GM19463 (cell line): ENCODE data around the gene TESK2.
A peak's percentile ranks its signal among the peaks of the same experiment; 100 is the strongest.
"Not testable (repeated sequence)": the region's sequence is repeated elsewhere in the genome, so short reads cannot be mapped to it uniquely, and the experiment has no call there.

ENCODE experiments used
- ATAC-seq: cut with Tn5 transposase; IDR thresholded peaks from one replicate; pipeline ENCODE4 v1.9.1; 2021; ENCODE audit warnings: mild to moderate bottlenecking, moderate library complexity; ENCODE audit not compliant: unreplicated experiment

Gene TESK2

DNA sequence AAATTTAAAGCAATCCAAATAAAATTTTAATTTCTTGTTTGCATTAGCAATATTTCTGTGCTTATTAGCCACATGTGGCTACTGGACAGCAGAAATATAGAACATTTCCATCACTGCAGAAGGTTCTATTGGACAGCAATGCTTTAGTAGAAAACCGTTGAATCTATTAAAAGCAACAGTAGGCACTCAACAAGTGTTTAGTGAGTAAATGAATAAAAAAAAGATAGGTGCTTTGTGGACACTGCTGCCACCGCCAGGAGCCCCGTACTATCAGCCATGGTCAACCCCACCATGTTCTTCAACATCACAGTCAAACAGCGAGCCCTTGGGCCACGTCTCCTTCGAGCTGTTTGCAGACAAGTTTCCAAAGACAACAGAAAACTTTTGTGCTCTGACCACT, 76.2 kb downstream of the TESK2 start:
- no peak for ATAC-seq

DNA sequence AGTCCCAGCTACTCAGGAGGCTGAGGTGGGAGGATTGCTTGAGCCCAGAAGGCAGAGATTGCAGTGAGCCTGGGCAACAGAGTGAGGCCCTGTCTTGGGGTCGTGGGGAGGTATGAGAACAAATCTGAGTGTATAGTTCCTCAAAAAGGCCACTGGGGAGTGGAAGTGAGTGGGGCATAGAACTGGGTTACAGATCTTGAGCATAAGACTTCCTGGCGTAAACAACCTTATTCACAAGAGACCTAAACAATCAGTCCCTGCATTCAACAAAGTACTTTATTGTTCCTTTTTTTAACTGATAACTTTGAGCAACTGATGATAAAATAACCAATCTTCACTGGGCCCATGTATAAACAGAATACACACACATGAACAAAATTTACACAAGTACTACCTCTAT, 78.1 kb downstream of the TESK2 start:
- no peak for ATAC-seq

DNA sequence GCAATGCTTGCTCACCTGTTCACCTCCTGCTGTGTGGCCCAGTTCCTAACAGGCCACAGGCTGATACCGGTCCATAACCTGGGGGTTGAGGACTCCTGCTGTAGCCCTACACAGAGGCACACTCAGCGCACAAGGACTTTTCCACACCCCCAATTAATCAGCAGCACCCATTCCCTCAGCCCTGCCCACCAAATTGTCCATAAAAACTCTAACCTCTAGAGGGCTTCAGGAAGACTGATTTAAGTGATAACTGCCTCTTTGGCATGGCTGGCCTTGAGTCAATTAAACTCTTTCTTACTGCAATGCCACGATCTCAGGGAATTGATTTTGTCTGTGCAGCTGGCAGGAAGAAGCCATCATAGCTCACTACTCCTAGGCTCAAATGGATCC, 79.5 kb downstream of the TESK2 start:
- no peak for ATAC-seq

DNA sequence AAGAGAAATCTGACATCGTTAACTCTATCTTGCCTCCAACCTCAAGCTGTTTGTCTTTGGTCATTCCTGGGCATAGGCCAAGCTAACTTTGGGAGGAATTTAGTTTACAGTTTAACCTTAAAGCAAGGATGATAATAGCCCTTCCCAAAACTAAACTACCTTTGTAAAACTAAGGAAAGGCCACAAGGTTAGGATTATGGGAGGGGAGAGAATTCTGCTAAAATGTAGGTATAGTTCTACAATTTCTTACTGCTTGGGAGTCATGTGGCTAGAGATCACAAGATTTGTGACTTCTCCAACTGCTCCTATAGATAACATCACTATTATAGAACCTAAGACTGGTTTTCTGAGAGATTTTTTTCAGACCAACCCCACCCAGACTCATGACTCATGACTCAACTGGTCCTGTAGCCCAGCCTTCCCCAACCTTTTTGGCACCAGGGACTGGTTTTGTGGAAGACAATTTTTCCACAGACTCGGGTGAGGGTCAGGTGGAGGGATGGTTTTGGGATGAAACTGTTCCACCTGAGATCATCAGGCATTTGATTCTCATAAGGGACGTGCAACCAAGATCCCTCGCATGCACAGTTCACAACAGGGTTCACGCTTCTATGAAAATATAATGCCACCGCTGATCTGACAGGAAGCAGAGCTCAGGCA, 80.0 kb downstream of the TESK2 start:
- ATAC-seq: no peak

DNA sequence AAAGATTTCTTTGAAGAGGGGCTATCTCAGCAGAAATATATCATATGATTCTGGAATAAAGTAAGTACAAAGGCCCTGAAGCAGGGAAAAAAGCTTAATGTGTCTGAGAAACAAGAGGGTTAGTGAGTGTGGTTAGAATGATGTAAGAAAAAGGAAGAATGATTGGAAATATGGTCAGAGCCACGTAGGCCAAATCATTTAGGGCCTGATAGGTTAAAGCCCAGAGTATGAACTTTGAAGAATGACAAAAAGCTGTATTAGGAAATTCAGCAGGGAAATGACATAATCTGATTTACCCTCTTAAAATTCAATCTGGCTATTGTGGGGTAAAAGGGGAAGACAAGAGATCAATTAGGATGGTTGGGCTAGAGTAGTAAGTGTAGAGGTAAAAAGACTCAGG, 81.7 kb downstream of the TESK2 start:
- no peak for ATAC-seq

DNA sequence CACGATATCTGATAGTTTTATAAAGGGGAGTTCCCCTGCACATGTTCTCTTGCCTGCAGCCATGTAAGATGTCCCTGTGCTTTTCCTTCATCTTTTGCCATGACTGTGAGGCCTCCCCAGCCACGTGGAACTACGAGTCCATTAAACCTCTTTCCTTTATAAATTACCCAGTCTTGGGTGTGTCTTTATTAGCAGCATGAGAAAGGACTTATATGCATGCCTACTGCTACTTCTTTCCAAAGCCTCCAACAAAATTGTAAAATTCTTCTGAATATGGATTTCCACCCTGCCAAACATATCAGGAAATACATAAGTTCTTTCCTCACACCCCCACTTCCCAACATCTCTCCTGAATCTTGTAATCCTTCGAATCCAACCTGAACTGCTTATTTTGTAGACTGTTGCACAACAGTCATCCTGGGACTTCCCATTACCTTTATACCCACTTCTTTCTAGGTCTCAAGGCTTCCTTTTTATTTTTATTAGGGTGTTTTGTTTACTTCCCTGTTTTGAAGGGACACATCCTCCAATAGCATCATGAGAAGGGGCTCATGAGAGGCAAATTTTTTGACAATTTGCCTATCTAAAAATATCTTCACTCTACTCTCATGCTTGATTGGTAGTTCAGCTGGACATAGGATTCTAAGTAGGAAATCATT, 83.2 kb downstream of the TESK2 start:
- ATAC-seq: no peak

DNA sequence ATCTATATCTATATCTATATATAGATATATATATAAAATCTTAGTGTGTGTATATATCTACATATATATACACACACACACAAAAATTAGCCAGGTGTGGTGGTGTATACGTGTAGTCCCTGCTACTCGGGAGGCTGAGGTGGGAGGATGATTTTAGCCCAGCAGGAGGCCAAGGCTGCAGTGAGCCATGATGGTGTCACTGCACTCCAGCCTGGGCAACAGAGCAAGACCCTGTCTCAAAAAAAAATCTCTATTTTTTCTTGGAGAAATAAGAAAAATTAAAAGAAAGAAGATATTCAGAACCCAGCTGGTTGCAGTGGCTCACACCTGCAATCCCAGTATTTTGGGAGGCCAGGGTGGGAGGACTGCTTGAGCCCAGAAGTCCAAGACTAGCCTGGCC, 85.3 kb downstream of the TESK2 start:
- no peak for ATAC-seq

DNA sequence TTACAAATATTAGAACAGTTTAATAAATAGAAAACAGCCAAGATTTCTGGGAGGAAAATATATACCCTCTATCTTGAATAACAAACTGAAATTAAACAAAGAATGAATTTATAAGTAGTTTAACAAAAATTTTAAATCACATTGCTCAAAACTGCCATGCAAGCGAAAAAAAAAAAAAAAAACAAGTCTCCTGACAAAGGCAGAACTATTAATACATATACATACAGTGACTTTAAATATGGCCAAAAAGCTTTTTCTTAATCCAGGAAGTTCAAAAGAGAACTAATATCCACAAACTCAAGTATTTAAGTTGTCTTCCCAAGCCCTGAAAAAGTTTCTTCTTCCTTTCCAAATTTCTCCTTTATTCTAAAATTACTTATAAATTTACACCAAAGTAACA, 87.2 kb downstream of the TESK2 start:
- no peak for ATAC-seq

DNA sequence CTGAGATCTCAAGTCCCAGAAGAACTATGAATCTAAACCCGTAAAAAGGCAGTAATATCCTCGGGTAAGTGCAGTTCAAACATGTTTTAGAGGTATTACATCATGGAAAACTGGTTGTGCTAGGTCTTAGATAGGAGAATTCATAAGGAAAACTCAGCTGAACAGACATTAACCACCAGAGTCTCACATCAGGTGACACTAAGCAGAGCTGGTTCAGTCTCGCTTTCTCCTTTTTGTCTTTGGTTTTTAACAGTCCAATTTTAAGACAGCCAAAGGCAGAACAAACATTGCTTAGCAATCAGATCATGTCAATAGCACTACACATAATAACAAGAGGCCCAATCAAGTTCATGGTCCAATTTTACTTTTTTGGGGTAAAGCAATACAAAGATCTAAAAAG, 87.7 kb downstream of the TESK2 start:
- ATAC-seq: no peak

DNA sequence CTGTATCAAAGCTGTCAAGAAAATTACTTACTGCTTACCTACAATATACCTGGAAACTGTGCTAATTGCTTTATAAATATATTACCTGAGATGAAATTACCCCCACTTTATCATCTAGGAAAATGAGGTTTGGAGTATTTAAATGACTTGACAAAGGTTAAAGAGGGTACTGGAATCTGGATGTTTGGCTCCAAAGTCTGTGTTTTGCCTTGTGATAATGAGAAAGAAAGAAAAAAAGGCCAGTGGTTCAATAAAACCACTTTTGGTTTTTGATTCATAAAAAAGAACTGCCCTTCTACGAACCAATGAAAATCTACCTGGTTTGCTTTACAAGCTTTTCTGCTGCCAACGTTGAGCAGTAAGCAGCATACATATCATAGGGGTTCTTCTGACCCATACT, 89.4 kb downstream of the TESK2 start:
- no peak for ATAC-seq

DNA sequence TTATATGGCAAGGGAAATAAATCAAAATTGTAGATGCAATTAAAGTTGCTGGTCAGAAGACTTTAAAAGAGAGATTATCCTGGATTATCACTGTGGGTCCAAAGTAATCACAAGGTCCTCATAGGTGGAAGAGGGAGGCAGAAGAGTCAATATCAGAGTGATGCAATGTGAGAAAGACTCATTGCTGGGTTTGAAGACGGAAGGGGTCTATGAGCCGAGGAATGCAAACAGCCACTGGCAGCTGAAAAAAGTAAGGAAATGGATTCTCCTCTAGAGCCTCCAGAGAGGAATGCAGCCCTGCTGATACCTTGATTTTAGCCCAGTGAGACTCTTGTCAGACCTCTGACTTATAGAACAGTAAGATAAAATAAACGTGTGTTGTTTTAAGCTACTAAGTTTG, 90.9 kb downstream of the TESK2 start:
- ATAC-seq: no peak

DNA sequence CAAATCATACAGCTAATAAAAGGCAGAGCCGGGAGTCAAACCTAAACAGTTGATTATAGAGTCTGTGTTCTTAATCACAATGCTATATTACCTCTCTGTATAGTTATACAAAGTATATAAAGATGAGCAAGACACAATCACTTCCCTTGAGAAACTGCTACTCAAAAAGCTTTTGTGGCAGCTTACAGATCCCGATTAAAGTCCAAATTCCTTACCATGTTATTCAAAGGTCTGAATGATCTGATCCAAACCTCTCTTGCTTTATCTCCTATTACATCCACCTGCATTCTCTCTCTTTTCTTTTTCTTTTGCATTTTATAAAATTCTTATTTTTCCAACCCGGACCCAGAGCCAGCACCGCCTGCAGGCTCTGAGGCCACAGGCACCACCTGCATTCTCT, 93.7 kb downstream of the TESK2 start:
- ATAC-seq: no peak

DNA sequence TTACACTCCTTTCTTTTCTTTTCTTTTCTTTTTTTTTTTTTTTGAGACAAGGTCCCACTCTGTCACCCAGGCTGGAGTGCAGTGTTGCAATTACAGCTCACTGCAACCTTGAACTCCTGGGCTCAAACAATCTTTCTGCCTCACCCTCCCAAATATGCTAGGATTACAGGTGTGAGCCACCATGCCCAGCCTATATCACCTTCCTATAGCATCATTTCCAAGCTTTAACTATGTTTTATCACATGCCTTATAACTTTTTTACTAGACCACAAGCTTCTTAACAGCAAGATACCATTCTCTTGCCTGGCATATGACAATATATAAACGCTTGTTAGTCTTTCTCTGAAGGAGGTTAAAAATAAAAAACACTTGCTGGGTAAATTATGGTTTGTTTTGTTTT, 95.4 kb downstream of the TESK2 start:
- ATAC-seq: no peak

DNA sequence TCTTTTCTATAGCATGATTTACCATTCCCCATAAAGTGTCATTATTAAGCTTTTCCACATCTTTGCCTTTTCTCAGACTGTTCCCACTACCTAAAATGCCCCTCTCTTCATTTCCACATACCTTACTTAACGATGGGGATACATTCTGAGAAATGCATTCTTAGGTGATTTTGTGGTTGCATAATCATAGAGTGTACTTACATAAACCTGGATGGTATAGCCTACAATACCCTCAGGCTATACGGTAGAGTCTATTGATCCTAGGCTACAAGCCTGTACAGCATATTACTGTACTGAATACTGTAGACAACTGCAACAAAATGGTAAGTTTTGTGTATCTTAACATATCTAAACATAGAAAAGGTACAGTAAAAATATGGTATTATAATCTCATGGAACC, 95.9 kb downstream of the TESK2 start:
- no peak for ATAC-seq

DNA sequence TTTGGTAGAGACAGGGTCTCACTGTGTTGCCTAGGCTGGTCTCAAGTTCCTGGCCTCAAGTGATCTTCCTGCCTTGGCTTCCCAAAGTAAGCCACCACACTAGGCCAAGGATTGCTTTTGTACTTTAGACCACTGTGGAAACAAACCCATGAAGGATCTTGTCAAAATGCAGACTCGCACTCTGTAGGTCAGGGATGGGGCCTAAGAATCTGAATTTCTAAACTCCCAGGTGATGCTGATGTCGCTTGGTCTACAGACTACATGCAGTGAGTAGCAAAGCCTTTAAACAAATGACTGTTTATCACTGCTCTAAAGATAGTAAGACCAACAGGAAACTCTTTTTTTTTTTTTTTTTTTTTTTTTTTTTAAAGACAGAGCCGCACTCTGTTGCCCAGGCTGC, 96.6 kb downstream of the TESK2 start:
- ATAC-seq: peak; percentile 29

DNA sequence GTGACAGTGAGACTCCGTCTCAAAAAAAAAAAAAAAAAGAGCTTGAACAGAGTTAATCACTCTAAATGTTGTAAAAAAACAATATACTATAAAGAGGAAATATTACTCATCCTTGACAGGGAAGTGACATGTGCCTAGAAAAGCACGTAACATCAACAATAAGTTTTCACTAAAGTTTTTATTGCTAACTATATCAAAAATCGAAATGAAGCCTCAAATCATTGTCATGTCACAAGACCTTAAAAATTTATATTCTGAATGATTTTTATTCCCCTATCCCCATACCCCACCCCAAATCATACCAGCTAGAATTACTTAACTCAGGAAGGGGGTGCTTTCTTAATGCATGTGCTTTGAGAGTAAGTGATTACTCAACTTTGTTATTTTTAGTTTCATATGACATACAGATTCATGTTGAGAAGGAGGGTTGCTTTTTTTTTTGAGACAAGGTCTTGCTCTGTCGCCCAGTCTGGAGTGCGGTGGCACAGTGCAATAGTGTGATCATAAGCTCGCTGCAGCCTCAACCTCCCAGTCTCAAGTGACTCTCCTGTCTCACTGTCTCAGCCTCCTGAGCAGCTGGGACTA, 97.2 kb downstream of the TESK2 start:
- ATAC-seq: peak; percentile 65

DNA sequence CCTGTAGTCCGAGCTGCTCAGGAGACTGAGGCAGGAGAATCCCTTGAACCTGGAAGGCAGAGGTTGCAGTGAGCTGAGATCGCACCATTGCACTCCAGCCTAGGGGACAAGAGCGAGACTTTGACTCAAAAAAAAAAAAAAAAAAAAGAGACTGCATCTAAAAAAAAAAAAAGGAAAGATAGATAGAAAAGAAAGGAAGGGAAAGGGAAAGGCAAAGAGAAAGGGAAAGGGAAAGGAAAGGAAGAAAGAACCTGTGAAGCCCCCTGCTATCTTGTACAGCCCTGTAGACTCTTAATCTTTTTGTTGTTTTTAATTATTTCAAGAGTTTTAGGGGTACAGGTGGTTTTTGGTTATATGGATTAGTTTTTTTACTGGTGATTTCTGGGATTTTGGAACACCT, 104.7 kb downstream of the TESK2 start:
- no peak for ATAC-seq

DNA sequence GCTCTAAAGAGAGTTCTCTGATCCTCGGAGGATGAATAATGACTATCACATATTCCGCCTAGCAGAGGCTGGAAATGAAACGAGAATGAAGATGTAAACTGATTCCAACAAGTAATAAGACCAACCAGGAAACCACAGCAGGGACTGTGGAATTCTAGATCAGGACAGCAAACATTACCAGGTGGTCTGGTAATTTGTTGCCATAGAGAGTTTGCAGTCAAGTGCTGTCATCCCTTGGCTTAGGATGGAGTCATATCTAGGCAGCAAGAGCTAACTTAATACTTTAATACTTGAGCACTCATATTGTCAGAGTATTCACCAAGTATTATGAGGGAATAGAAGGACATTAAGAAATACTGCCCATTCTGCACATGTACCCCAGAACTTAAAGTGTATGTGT, 105.7 kb downstream of the TESK2 start:
- no peak for ATAC-seq

DNA sequence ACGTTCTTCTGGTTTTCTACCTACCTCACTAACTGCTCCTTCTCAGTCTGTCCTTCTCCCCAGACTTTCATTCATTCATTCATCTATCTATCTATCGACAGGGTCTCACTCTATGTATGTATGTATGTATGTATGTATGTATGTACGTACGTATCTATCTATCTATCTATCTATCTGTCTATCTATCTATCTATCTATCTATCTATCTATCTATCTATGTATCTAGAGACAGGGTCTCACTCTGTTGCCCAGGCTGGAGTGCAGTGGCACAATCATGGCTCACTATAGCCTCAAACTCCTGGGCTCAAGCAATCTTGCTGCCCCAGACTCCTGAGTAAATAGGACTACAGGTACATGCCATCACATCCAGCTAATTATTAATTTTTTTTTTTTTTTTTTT, 106.8 kb downstream of the TESK2 start:
- ATAC-seq: not testable (repeated sequence)

DNA sequence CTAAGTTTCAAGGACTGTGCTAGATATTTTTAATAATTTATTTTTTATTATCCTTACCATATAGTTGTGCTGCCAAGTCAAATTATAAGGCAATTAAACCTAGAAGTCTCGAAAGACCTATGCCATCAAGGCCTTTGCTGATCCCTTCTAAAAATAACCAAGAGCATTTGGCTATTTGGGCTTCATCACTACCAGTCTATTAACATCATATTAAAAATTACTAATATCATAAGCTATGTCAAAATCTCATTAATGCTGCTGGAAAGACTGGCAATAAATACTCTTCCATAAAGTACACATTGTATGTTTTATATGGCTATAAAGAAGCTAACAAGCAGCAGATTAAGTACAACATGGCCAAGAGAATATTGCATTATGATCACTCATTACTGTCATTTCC, 107.8 kb downstream of the TESK2 start:
- ATAC-seq: no peak

DNA sequence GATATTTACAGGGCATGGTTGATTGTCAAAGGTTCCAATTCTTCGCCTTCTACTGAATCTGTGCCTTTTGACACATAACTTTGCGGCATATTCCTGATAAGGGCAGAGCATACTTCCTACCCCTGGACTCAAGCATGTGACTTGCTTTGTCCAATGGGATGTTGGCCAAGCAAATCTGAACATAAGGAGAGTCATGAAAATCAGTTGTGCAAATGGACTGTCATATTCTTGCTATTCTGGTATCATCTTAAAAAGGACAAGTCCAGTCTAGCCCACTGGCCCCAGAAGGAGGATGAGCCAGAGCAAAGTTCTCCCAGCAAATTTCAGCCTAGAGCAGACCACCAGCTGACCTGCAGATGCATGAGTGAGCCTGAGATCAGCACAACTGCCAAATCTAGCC, 109.7 kb downstream of the TESK2 start:
- no peak for ATAC-seq

DNA sequence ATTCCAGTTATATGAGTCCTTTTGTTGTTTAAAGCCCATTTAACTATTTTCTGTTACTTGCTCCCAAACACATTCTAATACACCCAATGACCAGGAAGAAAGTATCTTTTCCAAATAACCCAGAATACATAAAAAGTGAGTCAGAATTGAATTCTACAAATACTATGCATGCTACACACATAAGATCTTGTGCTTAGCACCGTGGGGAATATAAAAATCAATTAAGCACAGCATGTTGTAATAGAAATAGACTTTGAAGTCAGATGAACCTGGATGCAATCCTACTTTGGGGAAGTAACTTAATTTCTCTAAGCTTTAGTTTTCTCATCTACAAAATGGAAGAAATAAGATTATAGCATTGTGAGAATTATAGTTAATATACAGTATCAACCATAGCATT, 110.2 kb downstream of the TESK2 start:
- no peak for ATAC-seq

DNA sequence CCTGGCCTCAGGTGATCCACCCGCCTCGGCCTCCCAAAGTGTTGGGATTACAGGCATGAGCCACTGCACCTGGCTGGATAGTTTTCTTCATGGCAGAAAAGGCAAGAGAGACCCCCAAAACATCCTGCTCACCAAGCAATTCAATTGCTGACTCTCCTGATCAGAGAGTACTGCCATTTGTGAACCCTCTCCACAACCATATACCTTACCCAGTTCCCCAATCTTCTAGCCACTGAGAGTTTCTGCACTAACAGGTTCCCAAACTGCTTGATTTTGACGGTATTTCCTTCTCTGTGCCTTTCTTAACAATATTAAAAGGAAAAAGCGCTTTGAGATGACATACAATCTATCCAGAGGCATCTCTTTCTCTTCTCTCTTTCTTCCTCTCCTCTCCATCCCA, 110.8 kb downstream of the TESK2 start:
- no peak for ATAC-seq
